GM21381 (cell line): ENCODE measurements around the gene TMC3.
"Not testable (repeated sequence)": the region's sequence is repeated elsewhere in the genome, so short reads cannot be mapped to it uniquely, and the experiment has no call there.

Experiments used
- ATAC-seq: cut with Tn5 transposase; IDR thresholded peaks from one replicate; pipeline ENCODE4 v1.9.1; 2021; ENCODE audit warnings: mild to moderate bottlenecking, moderate library complexity; ENCODE audit not compliant: unreplicated experiment

TMC3 gene

GRCh38 chr15:81373775-81374395 is at the start of gene TMC3:
TSS of gene TMC3 (minus strand) at chr15:81374213. CDS start at chr15:81374077, 136 bp downstream.
- no peak for ATAC-seq

DNA sequence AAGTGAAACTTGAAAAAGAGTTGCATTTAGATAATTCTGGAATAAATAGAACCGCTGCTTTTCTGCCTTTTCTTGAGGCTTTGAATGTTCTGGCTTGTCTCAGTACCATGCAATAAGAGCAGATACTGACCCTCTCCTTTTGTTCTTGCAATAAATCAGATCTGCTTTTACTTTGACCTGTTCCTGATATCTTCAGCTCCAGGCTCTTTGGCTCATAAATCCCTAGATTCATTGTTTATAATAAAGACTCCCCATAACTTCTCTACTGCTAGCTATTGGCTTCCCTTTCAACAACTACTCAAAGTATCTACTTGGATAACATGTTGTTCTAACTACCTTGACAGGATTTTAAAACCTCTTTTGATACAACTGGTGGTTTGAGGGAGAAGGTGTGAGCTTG is 47.4 kb upstream of the TMC3 start:
- ATAC-seq, result no peak

GRCh38 chr15:81419332-81419943 is 45.4 kb upstream of the TMC3 start:
- ATAC-seq, result no peak

DNA sequence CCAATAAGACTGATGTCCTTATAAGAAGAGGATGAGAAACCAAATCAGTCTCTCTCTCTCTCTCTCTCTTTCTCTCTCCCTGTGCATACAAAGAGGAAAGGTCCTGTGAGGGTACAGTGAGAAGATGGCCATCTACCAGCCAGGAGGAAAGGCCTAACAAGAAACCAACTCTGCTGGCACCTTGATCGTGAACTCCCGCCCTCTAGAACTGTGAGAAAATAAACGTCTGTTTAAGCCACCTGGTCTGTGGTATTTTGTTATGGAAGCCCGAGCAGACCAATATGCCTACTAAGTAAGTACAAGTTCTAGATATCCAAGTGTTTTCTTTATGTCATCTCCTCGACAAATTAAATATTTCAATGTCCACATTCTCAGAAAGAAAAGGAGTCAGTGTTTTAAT is 44.9 kb upstream of the TMC3 start:
- ATAC-seq, result no peak

DNA sequence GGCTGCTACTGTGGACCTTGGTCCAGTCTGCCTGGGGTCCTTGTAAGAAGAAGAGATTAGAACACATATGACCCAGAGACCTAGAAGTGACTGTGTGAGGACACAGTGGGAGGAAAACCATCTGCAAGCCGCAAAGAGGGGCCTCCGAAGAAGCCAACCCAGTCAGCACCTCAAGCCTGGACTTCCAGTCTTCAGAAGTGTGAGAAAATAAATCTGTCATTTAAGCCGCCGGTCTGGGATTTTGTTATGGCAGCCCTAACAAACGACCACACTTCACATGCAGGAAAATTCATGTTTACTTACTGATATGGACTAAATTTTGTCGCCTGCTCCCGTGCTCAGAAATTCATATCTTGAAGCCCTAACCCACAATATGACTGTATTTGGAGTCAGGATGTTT is 44.4 kb upstream of the TMC3 start:
- no peak for ATAC-seq

DNA sequence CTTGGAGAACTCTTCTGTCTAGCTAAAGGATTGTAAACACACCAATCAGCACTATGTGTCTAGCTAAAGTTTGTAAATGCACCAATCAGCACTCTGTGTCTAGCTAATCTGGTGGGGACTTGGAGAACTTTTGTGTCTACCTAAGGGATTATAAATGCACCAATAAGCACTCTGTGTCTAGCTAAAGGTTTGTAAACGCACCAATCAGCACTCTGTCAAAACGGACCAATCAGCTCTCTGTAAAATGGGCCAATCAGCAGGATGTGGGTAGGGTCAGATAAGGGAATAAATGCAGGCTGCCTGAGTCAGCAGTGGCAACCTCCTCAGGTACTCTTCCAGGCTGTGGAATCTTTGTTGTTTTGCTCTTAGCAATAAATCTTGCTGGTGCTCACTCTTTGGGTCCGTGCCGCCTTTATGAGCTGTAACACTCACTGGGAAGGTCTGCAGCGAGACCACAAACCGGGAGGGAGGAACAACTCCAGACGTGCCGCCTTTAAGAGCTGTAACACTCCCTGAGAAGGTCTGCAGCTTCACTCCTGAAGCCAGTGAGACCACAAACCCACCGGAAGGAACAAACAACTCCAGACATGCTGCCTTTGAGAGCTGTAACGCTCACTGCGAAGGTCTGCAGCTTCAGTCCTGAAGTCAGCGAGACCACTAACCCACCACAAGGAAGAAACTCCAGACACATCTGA is 40.4 kb upstream of the TMC3 start:
- not testable (repeated sequence) for ATAC-seq

GRCh38 chr15:81413851-81414250 is 39.8 kb upstream of the TMC3 start:
- ATAC-seq, result no peak

- ATAC-seq, result no peak
These were observed 38.1 kb upstream of the TMC3 start for GRCh38 chr15:81411969-81412633.

- ATAC-seq, result no peak
These were observed 37.0 kb upstream of the TMC3 start for GRCh38 chr15:81411051-81411450.

DNA sequence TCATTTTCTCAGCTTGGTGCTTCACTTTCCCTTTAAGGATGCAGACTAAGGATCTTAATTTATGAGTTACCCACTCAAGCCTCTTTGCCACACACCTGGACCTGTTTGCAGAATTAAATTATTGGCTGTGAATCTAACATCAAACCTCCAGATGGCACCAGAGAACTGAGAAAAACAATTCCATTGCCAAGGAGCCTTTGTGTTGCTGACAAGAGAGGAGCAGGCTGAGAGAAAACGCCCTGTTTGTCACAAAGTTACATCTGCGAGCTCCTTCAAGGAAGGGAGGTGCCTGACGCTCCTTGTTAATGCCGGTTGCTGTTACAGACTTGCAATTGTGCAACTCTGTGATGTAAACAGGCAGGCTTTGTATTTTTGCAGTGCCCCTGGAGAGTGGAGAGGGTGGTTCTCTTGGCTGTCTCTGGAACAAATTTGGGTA is 36.3 kb upstream of the TMC3 start:
- no peak for ATAC-seq

GRCh38 chr15:81407718-81408117 is 33.7 kb upstream of the TMC3 start:
- no peak for ATAC-seq

- no peak for ATAC-seq
These were observed 33.2 kb upstream of the TMC3 start for GRCh38 chr15:81407176-81407575.

DNA sequence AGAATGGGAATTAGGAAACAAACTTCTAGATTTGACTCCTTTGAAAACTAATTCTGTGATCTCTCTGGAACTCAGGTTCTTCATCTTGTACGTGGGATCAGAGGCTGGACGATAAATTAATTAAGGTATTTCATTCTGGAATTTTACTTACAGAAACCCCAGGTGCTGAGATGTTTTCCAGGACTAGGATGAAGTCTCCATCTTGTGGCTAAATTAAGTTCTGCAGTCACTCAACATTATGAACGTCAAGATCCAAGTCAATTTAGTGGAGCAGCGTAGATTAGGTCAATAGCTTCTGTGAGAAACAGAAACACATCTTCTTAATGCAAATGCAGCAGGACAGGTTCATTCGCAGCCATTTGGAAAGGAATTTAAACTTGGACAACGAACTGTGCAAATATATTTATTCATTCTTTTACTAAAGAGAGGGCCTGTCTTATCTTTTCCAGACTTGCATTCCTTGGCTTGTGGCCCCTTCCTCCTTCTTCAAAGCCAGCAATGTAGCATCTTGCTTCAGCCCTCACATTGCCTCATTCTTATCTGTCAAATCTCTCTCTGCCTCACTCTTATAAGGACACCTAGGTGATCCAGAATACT is 26.7 kb upstream of the TMC3 start:
- no peak for ATAC-seq

- no peak for ATAC-seq
These were observed 25.0 kb upstream of the TMC3 start for GRCh38 chr15:81398910-81399551.

DNA sequence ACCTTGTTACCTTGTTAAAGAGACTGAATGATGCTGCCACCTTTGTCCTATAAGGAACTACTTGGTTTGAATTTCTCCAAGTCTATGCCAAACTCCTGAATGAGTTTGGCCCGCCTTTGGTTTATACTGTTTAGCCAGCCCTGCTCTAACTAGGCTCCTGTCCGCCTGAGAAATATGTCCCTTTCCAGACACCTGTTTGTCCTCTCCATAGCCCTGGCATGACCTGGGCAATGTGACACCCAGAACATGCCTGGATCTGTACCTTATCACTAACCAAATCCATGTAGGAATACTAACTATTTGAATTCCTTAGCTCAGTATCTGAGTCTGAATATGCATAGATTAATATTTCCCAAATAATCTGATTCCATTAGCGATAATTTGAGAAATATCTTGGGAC is 24.4 kb upstream of the TMC3 start:
- ATAC-seq, result no peak

- ATAC-seq, result no peak
These were observed 20.6 kb upstream of the TMC3 start for GRCh38 chr15:81394603-81395002.

DNA sequence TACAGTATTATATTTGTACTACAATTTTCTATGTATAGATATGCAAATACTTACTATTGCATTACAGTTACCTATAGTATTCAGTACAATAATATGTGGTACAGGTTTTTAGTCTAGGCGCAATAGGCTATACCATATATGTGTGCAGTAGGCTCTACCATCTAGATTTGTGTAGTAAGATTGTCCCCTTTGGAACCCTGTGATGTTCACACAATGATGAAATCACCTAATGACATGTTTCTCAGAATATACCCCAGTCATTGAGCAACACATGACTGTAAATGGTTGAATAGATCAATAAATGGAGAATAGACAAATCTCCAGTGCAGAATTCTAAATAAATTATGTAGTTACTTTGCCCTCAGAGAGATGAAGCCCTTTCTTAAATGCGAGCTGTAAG is 17.6 kb upstream of the TMC3 start:
- no peak for ATAC-seq

- ATAC-seq, result no peak
These were observed 14.4 kb upstream of the TMC3 start for GRCh38 chr15:81388436-81388770.

DNA sequence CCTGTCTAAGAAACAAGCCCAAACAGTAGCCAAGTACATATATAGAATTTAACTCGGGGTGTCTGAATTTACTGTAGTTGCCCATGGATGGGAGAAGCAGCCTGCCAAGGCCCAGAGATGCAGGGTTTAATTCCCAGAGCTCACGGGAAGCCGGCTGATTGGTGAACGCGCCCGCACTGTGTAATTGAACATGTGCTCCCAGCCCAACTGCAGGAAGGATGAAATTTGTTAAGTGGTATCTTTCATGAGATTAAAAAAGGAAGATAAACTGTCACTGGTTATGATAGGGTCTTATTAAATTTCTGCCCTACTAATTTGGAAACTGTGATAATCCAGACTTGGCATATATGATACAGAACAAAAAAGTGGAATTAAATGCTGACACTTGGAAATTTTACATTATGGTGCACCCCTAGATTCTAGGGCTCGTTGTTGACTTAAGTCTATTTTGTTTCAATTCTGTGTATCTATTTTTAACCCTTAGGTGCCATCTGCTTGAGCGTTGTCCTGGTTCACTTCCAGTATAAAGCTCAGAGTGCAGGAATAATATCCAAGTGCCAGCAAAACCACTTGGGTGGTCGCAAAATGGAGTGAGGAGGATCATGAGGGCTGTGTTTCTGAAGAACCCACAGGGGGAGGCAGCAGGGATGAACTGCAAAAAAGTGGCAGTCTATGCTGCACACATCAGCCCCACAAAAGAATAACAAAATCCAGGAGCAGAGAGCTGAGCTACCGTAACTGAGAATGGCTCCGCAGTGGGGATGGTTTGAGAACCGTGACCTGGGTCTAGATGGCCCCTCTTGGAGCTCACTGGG is 13.8 kb upstream of the TMC3 start:
- ATAC-seq, result no peak

DNA sequence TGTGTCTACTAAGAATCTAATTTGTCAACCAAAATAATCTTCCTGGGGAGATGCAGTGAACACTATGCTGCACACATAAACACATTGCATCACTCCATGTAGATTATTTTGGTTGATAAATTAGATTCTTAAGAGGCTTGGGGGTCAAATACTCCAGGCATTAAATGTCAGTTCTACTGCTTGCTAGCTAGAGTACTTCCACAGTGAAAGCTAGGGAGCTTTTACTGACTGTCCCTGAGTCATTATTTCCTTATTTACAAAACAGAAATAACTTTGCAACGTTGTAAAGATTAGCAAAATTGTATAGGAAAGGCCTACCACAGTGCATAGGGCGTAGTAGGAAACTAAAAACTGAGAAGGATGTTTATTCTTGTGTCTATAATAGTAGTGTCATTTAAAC is 12.9 kb upstream of the TMC3 start:
- no peak for ATAC-seq
